Eye (tissue), 1 donor: ENCODE data around the gene NUB1.

ENCODE experiments used
- DNase-seq: peaks from one replicate; pipeline ENCODE4 v3.0.0-alpha.2; 2015

The NUB1 gene

GRCh38 chr7:151314401-151314800 lies 27.2 kb upstream of the NUB1 start:
- DNase-seq: no peak

- DNase-seq: peak; percentile 91
Measured at GRCh38 chr7:151315038-151315655, 26.5 kb upstream of the NUB1 start.

GRCh38 chr7:151316896-151317295 lies 24.7 kb upstream of the NUB1 start:
- DNase-seq: no peak

- DNase-seq: no peak
Measured at GRCh38 chr7:151317936-151318335, 23.7 kb upstream of the NUB1 start.

GRCh38 chr7:151319189-151319588 lies 22.4 kb upstream of the NUB1 start:
- DNase-seq: no peak

- no peak for DNase-seq
Measured at GRCh38 chr7:151320263-151320845, 21.3 kb upstream of the NUB1 start.

GRCh38 chr7:151321341-151321740 lies 20.3 kb upstream of the NUB1 start:
- no peak for DNase-seq

- no peak for DNase-seq
Measured at GRCh38 chr7:151322906-151323305, 18.7 kb upstream of the NUB1 start.

GRCh38 chr7:151327022-151327421 lies 14.6 kb upstream of the NUB1 start:
- no peak for DNase-seq

GRCh38 chr7:151327659-151328058 lies 14.0 kb upstream of the NUB1 start:
- DNase-seq: no peak

GRCh38 chr7:151330181-151330580 lies 11.4 kb upstream of the NUB1 start:
- no peak for DNase-seq

GRCh38 chr7:151330661-151331060 lies 11.0 kb upstream of the NUB1 start:
- DNase-seq: no peak

- no peak for DNase-seq
Measured at GRCh38 chr7:151334628-151335027, 7.0 kb upstream of the NUB1 start.

- no peak for DNase-seq
Measured at GRCh38 chr7:151336027-151336708, 5.4 kb upstream of the NUB1 start.

GRCh38 chr7:151337346-151337745 lies 4.3 kb upstream of the NUB1 start:
- no peak for DNase-seq

- DNase-seq: no peak
Measured at GRCh38 chr7:151338809-151339208, 2.8 kb upstream of the NUB1 start.

GRCh38 chr7:151339651-151340382 lies 1.8 kb upstream of the NUB1 start:
- DNase-seq: no peak

GRCh38 chr7:151340794-151341356 lies 737 bp upstream of the NUB1 start:
- DNase-seq: no peak

GRCh38 chr7:151342102-151342646 lies 562 bp downstream of the NUB1 start:
- no peak for DNase-seq

- DNase-seq: no peak
Measured at GRCh38 chr7:151342811-151343210, 1.2 kb downstream of the NUB1 start.

- DNase-seq: no peak
Measured at GRCh38 chr7:151343516-151343915, 1.9 kb downstream of the NUB1 start.

GRCh38 chr7:151345576-151346469 lies 4.2 kb downstream of the NUB1 start:
- DNase-seq: no peak
